Occipital lobe (tissue), 2 donors: ENCODE data around the gene SPO11. TPM values are rescaled to one million over a fixed set of nuclear protein-coding genes. Genes with fewer than 3 reads are reported as not detected.
"Not testable (repeated sequence)": the region's sequence is repeated elsewhere in the genome, so short reads cannot be mapped to it uniquely, and the experiment has no call there.

ENCODE experiments used
- DNase-seq: peaks from one replicate; lab custom pipeline; 2025; lab: John Stamatoyannopoulos, UW
- total RNA-seq: library from RNA; depleted of rRNA; stranded (reverse); fragments of >200 nt; gene quantifications from one replicate; pipeline ENCODE4 v1.2.3, GENCODE V29; 2014

The SPO11 gene
- total RNA-seq, 1 donor from 2014 or later: not detected

- no peak for DNase-seq
Measured at GRCh38 chr20:57335392-57335791, 5.8 kb downstream of the SPO11 start.

GRCh38 chr20:57341663-57342062 is 12.1 kb downstream of the SPO11 start:
- DNase-seq: no peak

DNA sequence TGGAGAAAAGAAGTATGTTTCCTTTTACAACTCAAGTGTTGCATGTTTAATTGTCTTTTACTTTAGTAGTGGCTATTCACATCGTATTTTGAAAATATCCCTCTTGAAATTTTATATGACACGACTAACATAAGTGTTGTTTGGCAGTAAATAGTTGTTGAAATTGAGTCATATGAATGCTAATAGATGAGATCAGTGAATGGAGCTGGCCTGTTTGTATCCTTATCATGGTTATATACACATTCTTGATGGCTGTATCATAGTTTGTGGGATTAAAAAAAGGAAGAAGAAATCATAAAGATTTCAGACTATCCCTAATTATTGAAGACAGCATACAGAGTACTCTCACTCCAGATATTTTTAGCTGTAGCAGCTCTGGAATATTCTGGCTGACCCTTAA is 13.2 kb downstream of the SPO11 start:
- DNase-seq: no peak

- DNase-seq: peak; percentile 53
Measured at GRCh38 chr20:57346477-57346876, 16.9 kb downstream of the SPO11 start.

GRCh38 chr20:57347393-57347792 is 17.8 kb downstream of the SPO11 start:
- DNase-seq: no peak

- not testable (repeated sequence) for DNase-seq
Measured at GRCh38 chr20:57348200-57348921, 18.8 kb downstream of the SPO11 start.

- not testable (repeated sequence) for DNase-seq
Measured at GRCh38 chr20:57348922-57349574, 19.4 kb downstream of the SPO11 start.

DNA sequence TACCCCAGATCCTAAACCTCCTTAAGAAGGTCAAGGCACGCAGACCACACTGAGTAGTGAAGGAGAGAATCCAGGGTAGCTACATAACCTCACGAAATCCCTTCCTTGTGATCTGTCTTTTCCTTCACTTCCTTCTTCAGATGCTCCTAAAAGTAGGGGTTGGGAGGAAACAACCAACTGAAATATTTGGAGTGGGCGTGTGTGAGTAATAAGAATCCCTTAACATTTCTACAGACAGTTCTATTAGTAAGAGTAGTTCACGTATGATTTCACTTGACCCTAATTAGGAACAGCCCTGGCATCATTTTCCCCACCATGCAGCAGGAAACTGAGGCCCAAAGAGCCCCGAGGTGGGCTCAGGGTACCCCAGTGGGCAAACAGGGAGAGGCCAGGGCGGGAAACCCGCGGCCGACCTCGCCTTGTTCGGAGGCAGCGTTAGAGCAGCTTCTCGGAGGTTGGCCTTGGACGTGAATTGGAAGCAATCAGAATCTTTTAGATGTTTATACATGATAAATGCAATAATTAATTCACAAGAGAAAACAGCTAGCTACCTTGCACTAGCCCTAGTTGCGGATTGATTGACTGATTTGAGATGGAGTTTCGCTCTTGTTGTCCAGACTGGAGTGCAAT is 20.6 kb downstream of the SPO11 start:
- no peak for DNase-seq

GRCh38 chr20:57350726-57351041 is 21.1 kb downstream of the SPO11 start:
- DNase-seq: not testable (repeated sequence)

DNA sequence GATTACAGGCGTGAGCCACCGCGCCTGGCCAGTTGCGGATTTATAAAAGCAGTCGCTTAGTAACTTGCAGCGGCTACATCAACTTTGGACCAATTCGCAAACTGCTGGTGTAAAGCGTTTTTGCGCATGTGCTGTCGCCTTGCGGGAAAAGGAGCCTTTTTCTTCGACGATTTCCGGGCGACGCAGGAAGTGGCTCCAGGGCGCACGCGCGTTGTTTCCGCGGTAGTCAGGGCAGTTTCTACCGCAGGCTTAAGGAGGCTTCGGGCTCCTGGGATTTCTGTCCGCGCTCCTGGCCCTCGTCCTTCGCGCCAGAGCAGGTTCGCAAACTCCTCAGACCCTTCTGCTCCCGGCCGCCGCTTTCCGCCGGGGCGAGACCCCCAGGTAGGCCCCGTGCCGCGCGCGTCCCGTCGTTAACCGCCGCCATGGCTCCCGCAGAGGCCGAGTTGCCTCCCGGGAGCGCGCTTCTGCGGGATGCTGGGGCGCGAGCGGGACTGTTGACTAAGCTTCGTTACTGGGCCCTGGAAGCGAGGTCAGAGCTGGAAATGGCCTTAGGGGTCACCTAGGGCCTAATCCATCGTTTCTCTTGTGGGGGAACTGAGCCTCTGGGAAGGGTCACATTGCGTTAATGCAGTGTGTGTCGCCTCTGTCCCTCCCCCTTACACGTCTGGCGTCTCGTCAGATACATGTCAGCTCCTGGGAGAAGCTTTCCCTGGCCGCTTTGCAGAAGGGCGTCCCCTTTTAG is 21.6 kb downstream of the SPO11 start, which contains the start of gene RAE1:
RAE1 (plus strand) TSS at position 214 of the 742 bp plus-strand sequence. CDS start 2,784 bp downstream, outside the sequence.
- peak; percentile 83 for DNase-seq

DNA sequence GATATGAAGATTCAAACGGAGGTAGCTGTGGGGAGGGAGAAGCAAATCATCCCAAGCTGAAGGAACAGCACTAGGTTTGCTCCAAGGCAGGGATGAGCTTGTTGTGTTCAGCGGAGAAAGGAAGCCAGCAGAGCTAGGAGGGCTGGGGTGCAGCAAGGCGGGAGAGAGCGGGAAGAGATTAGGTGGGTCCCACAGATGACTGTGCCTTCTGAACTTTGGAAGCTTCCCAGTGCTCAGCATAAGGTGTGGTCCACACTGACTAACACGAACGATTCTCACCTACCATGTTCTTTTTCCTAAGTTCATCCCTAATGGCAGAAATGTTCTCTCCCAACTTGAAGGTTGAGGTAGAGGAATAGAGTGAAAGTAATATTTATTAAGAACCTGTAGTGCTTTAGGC is 22.7 kb downstream of the SPO11 start:
- no peak for DNase-seq

- no peak for DNase-seq
Measured at GRCh38 chr20:57353351-57353750, 23.7 kb downstream of the SPO11 start.

DNA sequence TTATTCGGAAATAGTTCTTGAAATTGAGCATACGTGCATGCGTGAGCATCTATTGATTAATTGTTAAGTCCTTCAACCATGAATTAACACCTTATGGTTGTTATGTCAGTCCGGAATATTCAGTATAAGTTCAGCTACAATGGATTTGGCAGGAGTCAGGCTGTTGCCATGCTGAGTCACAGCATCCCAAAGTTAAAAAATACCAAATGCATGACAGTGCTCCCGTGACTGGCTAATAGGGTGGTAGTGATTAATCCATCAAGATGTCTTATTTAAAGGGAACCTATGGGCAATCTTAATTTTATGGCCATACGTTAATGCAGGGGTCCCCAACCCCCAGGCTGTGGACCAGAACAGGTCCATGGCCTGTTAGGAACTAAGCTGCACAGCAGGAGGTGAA is 31.9 kb downstream of the SPO11 start:
- no peak for DNase-seq

DNA sequence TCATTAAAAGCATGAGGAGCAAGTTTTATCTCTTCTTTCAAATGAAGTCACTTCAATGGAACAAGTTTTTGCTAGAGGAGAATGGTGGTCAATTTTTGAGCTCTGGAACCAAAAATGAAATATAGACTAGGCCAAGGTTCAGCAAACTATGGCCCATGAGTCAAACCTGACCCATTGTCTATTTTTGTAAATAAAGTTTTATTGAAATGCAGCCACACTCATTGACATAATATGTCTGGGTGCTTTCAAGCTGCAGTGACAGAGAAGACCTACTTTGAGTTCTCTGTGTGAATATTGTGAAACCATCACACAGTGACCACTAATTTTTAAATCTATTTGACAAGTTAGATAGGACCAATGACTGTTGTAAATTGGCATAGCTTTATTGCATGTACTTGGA is 34.8 kb downstream of the SPO11 start:
- DNase-seq: no peak

DNA sequence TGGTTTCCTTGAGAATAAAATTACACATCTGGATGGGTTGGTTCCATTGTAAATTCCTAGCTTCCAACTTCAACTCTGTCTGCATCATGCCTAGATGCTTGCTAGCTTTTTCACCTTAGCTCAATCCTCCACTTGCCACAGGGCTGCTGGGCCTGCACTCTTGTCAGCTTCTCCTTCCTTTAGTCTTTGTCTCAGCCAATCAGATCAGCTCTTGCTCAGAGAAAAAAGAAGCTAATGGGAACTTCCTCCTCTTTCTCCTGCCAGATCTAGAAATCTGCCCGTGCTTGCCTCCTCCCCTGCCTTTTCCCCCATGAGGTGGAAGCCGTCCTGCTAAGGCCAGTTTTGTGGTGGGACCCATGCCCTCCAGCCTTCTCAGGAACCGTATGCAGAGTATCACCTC is 40.0 kb downstream of the SPO11 start:
- DNase-seq: no peak

DNA sequence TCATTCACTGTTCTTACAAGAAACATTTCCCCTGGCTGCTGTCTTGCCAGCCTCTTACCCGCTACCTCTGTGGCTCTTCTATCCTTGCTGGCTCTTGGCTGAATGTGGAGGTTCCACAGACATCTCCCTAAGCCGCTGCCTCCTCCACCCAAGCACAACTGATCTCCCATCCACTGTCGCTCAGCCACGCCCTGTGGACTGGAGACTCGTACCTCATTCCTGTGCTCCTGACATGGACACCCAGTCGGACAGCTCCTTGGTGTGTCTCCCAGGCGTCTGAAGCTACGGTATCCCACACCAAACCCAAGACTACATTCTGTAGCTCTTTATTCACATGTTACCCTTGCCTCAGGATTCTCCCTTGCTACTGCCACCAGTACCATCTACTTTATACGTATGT is 40.7 kb downstream of the SPO11 start:
- DNase-seq: no peak

DNA sequence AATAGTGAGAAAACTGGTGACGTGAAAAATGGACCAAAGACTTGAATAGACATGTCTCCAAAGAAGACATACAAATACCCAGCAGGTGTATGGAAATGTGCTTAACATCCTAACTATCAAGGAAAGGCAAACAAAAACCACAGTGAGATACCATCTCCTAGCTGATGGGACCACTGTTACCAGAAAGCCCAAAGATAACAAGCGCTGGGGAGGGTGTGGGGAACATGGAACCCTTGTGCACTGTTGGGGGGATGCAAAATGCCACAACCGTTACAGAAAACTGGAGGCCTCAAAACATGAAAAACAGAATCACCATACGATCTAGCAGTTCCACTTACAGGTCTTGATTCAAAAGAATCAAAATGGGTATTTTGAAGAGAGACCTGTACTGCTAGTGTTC is 41.8 kb downstream of the SPO11 start:
- no peak for DNase-seq

DNA sequence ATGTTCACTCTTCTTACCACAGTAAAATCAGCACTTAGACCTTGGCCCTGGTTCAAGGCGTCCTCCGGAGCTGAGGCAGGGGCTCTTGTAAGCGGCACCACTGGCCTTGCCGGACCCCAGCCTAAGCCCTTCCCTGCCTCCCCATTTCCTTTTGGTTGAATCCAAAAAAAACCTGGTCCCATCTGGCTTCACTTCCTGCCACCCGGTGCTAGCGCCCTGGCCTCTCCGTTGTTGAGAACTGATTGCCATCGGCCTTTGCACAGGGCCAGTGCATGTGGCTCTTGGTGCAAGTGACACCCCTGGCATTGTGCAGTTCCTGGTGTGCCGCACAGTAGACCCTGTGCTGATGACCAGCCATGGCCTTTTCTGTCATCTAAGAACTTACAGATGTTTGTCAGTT is 42.6 kb downstream of the SPO11 start:
- no peak for DNase-seq

DNA sequence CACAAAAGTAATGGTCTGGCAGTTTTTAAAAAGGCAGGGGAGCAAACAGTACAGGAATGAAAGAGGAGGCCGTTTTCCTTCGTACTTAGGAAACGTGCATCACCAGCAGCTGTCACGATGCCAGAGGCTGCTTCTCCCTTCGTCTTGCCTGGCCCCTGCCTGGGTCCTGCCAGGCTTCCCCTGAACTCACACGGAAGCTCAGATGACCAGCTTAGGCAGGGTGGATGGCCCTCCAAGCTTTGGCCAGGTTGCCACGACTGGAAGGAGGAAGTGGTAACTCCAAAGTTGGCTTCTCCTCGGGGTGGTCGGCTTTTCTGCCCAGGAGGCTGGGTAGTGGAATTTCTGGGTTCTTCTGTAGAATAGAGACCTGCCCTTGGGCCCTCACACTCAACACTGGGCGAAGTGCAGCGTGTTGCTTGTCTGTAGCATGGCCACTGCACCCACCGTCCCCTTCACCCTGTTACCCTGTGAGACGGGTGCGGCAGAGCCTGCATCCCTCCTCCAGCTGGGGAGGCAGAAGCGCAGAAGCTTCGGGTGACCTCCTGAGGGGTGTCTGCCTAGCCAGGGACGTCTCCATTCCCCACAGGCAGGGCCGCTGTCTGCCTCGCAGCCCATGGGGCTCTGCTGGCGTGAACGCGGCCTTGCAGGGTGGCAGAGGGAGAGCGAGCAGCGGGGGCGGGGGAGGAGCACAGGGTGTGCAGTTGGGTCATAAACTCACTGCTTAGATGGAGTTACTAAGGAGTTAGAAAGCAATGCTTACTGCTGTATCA is 43.2 kb downstream of the SPO11 start:
- no peak for DNase-seq

- DNase-seq: no peak
Measured at GRCh38 chr20:57374343-57374930, 44.8 kb downstream of the SPO11 start.
